ENCODE data around the gene DNA2. TPM values are rescaled to one million over a fixed set of nuclear protein-coding genes. Genes with fewer than 3 reads are reported as not detected.

The DNA2 gene
- total and polyA plus RNA-seq, 2 of the 13 experiments (the other 11 are each of a cell fraction or from before 2014, with no cell fraction given) = 4.8 to 27.3 TPM

DNA sequence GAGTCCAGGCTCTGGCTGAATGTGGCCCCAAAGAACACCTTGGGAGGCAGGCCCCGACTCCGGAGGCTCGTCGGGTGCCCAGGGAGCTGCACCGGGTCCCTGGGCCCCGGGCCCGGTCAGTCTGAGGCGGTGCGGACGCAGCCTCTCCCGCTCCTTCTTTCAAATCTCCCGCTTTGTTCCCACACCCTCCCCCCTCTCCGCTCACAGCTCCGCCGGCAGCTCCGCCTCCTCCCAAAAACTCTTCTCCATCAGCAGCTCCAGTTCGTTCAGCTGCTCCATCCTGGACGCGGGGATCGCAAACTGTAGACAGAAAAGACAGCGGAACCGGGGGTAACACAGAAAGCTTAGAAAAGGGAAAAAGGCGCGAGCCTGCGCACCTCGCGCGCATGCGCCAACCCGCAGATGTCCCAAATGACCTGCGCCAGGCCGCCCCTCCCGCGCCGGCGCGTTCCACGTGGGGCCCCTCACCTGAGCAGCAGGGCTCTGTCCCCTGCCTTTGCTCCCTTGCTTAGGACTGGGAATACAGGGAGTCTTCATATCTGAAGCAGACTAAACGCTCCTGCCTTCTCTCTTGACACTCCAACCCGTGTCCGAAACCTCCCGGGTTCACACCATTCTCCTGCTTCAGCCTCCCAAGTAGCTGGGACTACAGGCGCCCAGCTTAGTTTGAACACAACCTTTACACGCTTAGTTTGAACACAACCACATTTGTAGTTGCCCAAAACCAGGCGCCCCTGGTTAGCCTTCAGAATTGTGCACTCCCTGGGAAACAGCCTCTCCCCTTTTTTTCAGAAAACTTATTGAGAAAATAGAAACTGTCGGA is at the start of gene DNA2 (continued):
- TF ChIP-seq, protein P1, sequence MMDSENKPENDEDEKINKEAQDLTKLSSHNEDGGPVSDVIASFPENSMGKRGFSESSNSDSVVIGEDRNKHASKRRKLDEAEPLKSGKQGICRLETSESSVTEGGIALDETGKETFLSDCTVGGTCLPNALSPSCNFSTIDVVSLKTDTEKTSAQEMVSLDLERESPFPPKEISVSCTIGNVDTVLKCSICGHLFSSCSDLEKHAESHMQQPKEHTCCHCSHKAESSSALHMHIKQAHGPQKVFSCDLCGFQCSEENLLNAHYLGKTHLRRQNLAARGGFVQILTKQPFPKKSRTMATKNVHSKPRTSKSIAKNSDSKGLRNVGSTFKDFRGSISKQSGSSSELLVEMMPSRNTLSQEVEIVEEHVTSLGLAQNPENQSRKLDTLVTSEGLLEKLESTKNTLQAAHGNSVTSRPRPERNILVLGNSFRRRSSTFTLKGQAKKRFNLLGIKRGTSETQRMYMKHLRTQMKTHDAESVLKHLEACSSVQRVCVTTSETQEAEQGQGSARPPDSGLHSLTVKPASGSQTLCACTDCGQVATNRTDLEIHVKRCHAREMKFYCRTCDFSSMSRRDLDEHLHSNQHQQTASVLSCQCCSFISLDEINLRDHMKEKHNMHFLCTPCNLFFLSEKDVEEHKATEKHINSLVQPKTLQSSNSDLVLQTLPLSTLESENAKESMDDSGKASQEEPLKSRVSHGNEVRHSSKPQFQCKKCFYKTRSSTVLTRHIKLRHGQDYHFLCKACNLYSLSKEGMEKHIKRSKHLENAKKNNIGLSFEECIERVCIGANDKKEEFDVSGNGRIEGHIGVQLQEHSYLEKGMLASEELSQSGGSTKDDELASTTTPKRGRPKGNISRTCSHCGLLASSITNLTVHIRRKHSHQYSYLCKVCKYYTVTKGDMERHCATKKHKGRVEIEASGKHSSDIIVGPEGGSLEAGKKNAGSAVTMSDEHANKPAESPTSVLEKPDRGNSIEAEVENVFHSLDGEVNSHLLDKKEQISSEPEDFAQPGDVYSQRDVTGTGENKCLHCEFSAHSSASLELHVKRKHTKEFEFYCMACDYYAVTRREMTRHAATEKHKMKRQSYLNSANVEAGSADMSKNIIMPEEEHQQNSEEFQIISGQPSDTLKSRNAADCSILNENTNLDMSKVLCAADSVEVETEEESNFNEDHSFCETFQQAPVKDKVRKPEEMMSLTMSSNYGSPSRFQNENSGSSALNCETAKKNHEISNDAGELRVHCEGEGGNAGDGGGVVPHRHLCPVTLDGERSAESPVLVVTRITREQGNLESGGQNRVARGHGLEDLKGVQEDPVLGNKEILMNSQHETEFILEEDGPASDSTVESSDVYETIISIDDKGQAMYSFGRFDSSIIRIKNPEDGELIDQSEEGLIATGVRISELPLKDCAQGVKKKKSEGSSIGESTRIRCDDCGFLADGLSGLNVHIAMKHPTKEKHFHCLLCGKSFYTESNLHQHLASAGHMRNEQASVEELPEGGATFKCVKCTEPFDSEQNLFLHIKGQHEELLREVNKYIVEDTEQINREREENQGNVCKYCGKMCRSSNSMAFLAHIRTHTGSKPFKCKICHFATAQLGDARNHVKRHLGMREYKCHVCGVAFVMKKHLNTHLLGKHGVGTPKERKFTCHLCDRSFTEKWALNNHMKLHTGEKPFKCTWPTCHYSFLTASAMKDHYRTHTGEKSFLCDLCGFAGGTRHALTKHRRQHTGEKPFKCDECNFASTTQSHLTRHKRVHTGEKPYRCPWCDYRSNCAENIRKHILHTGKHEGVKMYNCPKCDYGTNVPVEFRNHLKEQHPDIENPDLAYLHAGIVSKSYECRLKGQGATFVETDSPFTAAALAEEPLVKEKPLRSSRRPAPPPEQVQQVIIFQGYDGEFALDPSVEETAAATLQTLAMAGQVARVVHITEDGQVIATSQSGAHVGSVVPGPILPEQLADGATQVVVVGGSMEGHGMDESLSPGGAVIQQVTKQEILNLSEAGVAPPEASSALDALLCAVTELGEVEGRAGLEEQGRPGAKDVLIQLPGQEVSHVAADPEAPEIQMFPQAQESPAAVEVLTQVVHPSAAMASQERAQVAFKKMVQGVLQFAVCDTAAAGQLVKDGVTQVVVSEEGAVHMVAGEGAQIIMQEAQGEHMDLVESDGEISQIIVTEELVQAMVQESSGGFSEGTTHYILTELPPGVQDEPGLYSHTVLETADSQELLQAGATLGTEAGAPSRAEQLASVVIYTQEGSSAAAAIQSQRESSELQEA (CRISPR knock-in tag; IDR thresholded peaks at IDR 0.05; ENCODE audit: not compliant biosample characterization) = peak; percentile 39
- TF ChIP-seq, protein P2, sequence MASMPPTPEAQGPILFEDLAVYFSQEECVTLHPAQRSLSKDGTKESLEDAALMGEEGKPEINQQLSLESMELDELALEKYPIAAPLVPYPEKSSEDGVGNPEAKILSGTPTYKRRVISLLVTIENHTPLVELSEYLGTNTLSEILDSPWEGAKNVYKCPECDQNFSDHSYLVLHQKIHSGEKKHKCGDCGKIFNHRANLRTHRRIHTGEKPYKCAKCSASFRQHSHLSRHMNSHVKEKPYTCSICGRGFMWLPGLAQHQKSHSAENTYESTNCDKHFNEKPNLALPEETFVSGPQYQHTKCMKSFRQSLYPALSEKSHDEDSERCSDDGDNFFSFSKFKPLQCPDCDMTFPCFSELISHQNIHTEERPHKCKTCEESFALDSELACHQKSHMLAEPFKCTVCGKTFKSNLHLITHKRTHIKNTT (CRISPR knock-in tag; IDR thresholded peaks at IDR 0.05) = no peak
- TF ChIP-seq GATAD1 (CRISPR knock-in tag; IDR thresholded peaks at IDR 0.05) (peak; percentile 79), AGO2 (optimal IDR thresholded peaks at IDR 0.05; ENCODE audit: low read depth, low read length) (no peak), ATM (IDR thresholded peaks at IDR 0.05; ENCODE audit: borderline replicate concordance) (no peak), ZNF556 (CRISPR knock-in tag; IDR thresholded peaks at IDR 0.05; ENCODE audit: borderline replicate concordance) (no peak), ZNF530 (CRISPR knock-in tag; IDR thresholded peaks at IDR 0.05; ENCODE audit: low read depth) (no peak), ATAD3A (CRISPR knock-in tag; IDR thresholded peaks at IDR 0.05) (no peak), ZNF615 (CRISPR knock-in tag; IDR thresholded peaks at IDR 0.05; ENCODE audit: borderline replicate concordance) (0 out of 2 replicates have a peak, but pooled peaks have one; percentile 36), ZNF777 (CRISPR knock-in tag; IDR thresholded peaks at IDR 0.05) (peak; percentile 64; the same call in 1 of the 2 replicates), ZNF563 (CRISPR knock-in tag; IDR thresholded peaks at IDR 0.05) (peak; percentile 76; the same call in 1 of the 2 replicates), IRX3 (CRISPR knock-in tag; IDR thresholded peaks at IDR 0.05; ENCODE audit: borderline replicate concordance, low read depth) (peak; percentile 65; the same call in 1 of the 2 replicates), XRCC5 (optimal IDR thresholded peaks at IDR 0.05; ENCODE audit: low read length) (peak; percentile 44), SNRNP70 (IDR thresholded peaks at IDR 0.05; ENCODE audit: low read depth, low read length) (no peak), HDAC1 (CRISPR knock-in tag; IDR thresholded peaks at IDR 0.05) (peak; percentile 93; the same call in 1 of the 2 replicates), ZBTB7A (CRISPR knock-in tag; IDR thresholded peaks at IDR 0.05) (0 out of 2 replicates have a peak, but pooled peaks have one; percentile 22)
- TF ChIP-seq, protein P3, sequence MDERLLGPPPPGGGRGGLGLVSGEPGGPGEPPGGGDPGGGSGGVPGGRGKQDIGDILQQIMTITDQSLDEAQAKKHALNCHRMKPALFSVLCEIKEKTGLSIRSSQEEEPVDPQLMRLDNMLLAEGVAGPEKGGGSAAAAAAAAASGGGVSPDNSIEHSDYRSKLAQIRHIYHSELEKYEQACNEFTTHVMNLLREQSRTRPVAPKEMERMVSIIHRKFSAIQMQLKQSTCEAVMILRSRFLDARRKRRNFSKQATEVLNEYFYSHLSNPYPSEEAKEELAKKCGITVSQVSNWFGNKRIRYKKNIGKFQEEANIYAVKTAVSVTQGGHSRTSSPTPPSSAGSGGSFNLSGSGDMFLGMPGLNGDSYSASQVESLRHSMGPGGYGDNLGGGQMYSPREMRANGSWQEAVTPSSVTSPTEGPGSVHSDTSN (CRISPR knock-in tag; IDR thresholded peaks at IDR 0.05) = no peak
- TF ChIP-seq, protein P4, sequence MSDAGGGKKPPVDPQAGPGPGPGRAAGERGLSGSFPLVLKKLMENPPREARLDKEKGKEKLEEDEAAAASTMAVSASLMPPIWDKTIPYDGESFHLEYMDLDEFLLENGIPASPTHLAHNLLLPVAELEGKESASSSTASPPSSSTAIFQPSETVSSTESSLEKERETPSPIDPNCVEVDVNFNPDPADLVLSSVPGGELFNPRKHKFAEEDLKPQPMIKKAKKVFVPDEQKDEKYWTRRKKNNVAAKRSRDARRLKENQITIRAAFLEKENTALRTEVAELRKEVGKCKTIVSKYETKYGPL (CRISPR knock-in tag; IDR thresholded peaks at IDR 0.05) = no peak

All from HepG2 (cell line).